HepG2 (cell line): ENCODE results near the gene SIGLEC10. TPM values are rescaled to one million over a fixed set of nuclear protein-coding genes. Genes with fewer than 3 reads are reported as not detected.

Source experiments
- ARID3A ChIP-seq: IDR thresholded peaks from 2 replicates; pipeline ENCODE4 v1.6.1; 2012; ENCODE audit warnings: low read depth, low read length, improper control_type of control experiment
- CTCF ChIP-seq: sonication (generic); formaldehyde crosslinking; IDR thresholded peaks from 2 replicates; pipeline ENCODE4 v1.5.0; 2020; ENCODE audit warnings: mild to moderate bottlenecking, missing genetic modification reagents, moderate library complexity
- HMGXB4 ChIP-seq, 2 experiments: sonication (generic) in 1 of 2; formaldehyde crosslinking in 1 of 2; IDR thresholded peaks; 2 replicates each; pipeline versions ENCODE4 v1.4.0 to v1.6.1; 2018 to 2020; ENCODE audit warnings: missing genetic modification reagents in 2 of 2, borderline replicate concordance in 1 of 2, low read depth in 1 of 2, mild to moderate bottlenecking in 1 of 2, missing biosample characterization in 1 of 2
- HNF1B ChIP-seq: sonication (generic); formaldehyde crosslinking; IDR thresholded peaks from 2 replicates; pipeline ENCODE4 v1.5.1; 2020; ENCODE audit warnings: mild to moderate bottlenecking, moderate library complexity, missing genetic modification reagents
- HNF4A ChIP-seq: sonication (generic); formaldehyde crosslinking; IDR thresholded peaks from 2 replicates; pipeline ENCODE4 v1.4.0; 2020; ENCODE audit warnings: missing genetic modification reagents
- KDM1A ChIP-seq: IDR thresholded peaks from 2 replicates; pipeline ENCODE4 v1.6.1; 2016; ENCODE audit warnings: missing compliant biosample characterization
- MXD3 ChIP-seq: IDR thresholded peaks from 2 replicates; pipeline ENCODE4 v1.6.1; 2016; ENCODE audit warnings: mild to moderate bottlenecking, missing biosample characterization, missing genetic modification reagents
- PHF20 ChIP-seq: sonication (generic); formaldehyde crosslinking; IDR thresholded peaks from 2 replicates; pipeline ENCODE4 v1.5.0; 2020; ENCODE audit warnings: mild to moderate bottlenecking, missing genetic modification reagents
- RAD21 ChIP-seq: fragments of 450-650 bp; formaldehyde crosslinking; IDR thresholded peaks from 2 replicates; pipeline ENCODE4 v1.5.0; 2020; ENCODE audit warnings: mild to moderate bottlenecking
- SIX4 ChIP-seq: sonication (generic); formaldehyde crosslinking; IDR thresholded peaks from 2 replicates; pipeline ENCODE4 v1.4.0; 2020; ENCODE audit warnings: missing genetic modification reagents
- SMC3 ChIP-seq: IDR thresholded peaks from 2 replicates; pipeline ENCODE4 v1.6.1; 2011; ENCODE audit warnings: low read length, improper control_type of control experiment
- TP53 ChIP-seq: sonication (generic); formaldehyde crosslinking; conservative IDR thresholded peaks from 2 replicates; pipeline ENCODE4 v1.4.0; 2020; ENCODE audit warnings: missing genetic modification reagents
- XRCC5 ChIP-seq: fragments of 200-400 bp; formaldehyde crosslinking; optimal IDR thresholded peaks from 2 replicates; pipeline ENCODE3; 2017; ENCODE audit warnings: mild to moderate bottlenecking, low read length
- ZNF263 ChIP-seq: sonication (generic); formaldehyde crosslinking; IDR thresholded peaks from 2 replicates; pipeline ENCODE4 v1.4.0; 2020; ENCODE audit warnings: missing genetic modification reagents
- ZNF546 ChIP-seq: sonication (generic); formaldehyde crosslinking; conservative IDR thresholded peaks from 2 replicates; pipeline ENCODE4 v1.8.1; 2023; ENCODE audit warnings: mild to moderate bottlenecking, missing genetic modification reagents
- ZNF556 ChIP-seq: sonication (generic); formaldehyde crosslinking; IDR thresholded peaks from 2 replicates; pipeline ENCODE4 v1.4.0; 2020; ENCODE audit warnings: mild to moderate bottlenecking, missing genetic modification reagents, borderline replicate concordance
- ZNF574 ChIP-seq: sonication (generic); formaldehyde crosslinking; IDR thresholded peaks from 2 replicates; pipeline ENCODE4 v1.4.0; 2020; ENCODE audit warnings: missing genetic modification reagents
- ZNF740 ChIP-seq: sonication (generic); formaldehyde crosslinking; IDR thresholded peaks from 2 replicates; pipeline ENCODE4 v1.4.0; 2020; ENCODE audit warnings: missing genetic modification reagents
- polyA plus RNA-seq, 8 experiments: library from polyadenylated mRNA; depleted of rRNA in 3 of 8; stranded (reverse) in 7 of 8; unstranded in 1 of 8; fragments of >200 nt; fragmentation: Illumina TruSeq in 4 of 8; extraction: Trizol in 4 of 8; gene quantifications; 2 replicates each; pipeline versions ENCODE4 v1.2.1 to v1.2.3, GENCODE V29; 2011 to 2016; ENCODE audit warnings: low read depth in 4 of 8, missing spikeins in 1 of 8, mixed read lengths in 1 of 8; ENCODE audit not compliant: insufficient read depth in 1 of 8
- total RNA-seq, 5 experiments: library from RNA; depleted of rRNA; stranded (reverse); fragments of >200 nt; fragmentation: Illumina TruSeq; extraction: Trizol; gene quantifications; 2 replicates each; pipeline ENCODE4 v1.2.3, GENCODE V29; 2016; ENCODE audit warnings: low read depth in 1 of 5

SIGLEC10 gene
- total and polyA plus RNA-seq, 2 of the 13 experiments (the other 11 are each of a cell fraction or from before 2014, with no cell fraction given) = not detected

GRCh38 chr19:51407511-51408131, 9.8 kb downstream of the SIGLEC10 start (continued):
- TF ChIP-seq HMGXB4 (CRISPR knock-in tag; IDR thresholded peaks at IDR 0.05; ENCODE audit: borderline replicate concordance in 1 of 2, low read depth in 1 of 2) (peak in 1 of 2 experiments; percentile 36; a peak in 1 of 4 replicates), HNF1B (peak; percentile 56; the same call in 1 of the 2 replicates), ARID3A (0 out of 2 replicates have a peak, but pooled peaks have one; percentile 19), ZNF740 (CRISPR knock-in tag) (no peak), ZNF574 (CRISPR knock-in tag) (peak; percentile 33; the same call in 1 of the 2 replicates), ZNF263 (CRISPR knock-in tag) (peak; percentile 47; the same call in 1 of the 2 replicates), ZNF546 (no peak), PHF20 (0 out of 2 replicates have a peak, but pooled peaks have one; percentile 20), ZNF556 (no peak), HNF4A (CRISPR knock-in tag) (no peak), CTCF (CRISPR knock-in tag) (peak; percentile 85), MXD3 (no peak), SIX4 (CRISPR knock-in tag) (no peak), SMC3 (peak; percentile 95), RAD21 (CRISPR knock-in tag) (peak; percentile 80), XRCC5 (peak; percentile 45), KDM1A (CRISPR knock-in tag) (0 out of 2 replicates have a peak, but pooled peaks have one; percentile 30), TP53 (CRISPR knock-in tag) (0 out of 2 replicates have a peak, but pooled peaks have one; percentile 27)
